Measurements from ENCODE around the gene ZMYND19.

ZMYND19 gene

GRCh38 chr9:137583957-137584356 is 6.4 kb downstream of the ZMYND19 start:
- H3K9me2 ChIP-seq (replicated peaks; ENCODE audit: control insufficient read depth, low read length), result no peaks in the 10 kb centered on the region
- H3K4me2 ChIP-seq (ENCODE audit: low read length), result no peak overlapping the region
- peaks cover 48% of the 10 kb centered on the region for H3K79me2 ChIP-seq (ENCODE audit: control insufficient read depth, low read length)
- H4K20me1 ChIP-seq (ENCODE audit: control insufficient read depth, insufficient read depth, low read depth, low read length), result peaks cover 3% of the 10 kb centered on the region; the same call in 1 of the 2 replicates
- H3F3A ChIP-seq (ENCODE audit: control insufficient read depth, insufficient read depth), result peaks cover 4% of the 10 kb centered on the region; the same call in 1 of the 2 replicates
- H3K27me3 ChIP-seq (ENCODE audit: control insufficient read depth, low read length), result no peaks in the 10 kb centered on the region
- H3K36me3 ChIP-seq (ENCODE audit: control insufficient read depth, low read length), result peaks cover 85% of the 10 kb centered on the region
- H3K4me1 ChIP-seq (ENCODE audit: control insufficient read depth, low read length), result peaks cover 8% of the 10 kb centered on the region
- H3K4me3 ChIP-seq (ENCODE audit: low read length), result no peak overlapping the region
- no peak overlapping the region for H3K27ac ChIP-seq (ENCODE audit: low read depth, low read length)
- TF ChIP-seq CTCF (IDR thresholded peaks at IDR 0.05; ENCODE audit: low read depth, low read length, poor library complexity, severe bottlenecking), result no peak
- TF ChIP-seq EZH2phosphoT487 (IDR thresholded peaks at IDR 0.05; ENCODE audit: borderline replicate concordance, low read length), result no peak
- no peaks in the 10 kb centered on the region for H3K9me3 ChIP-seq (ENCODE audit: control insufficient read depth, insufficient read depth, low read length)

GRCh38 chr9:137583347-137583746 is 7.0 kb downstream of the ZMYND19 start:
- Histone ChIP-seq H3K27ac (ENCODE audit: low read depth, low read length) (no peak overlapping the region), H3K79me2 (ENCODE audit: control insufficient read depth, low read length) (peaks cover 45% of the 10 kb centered on the region), H4K20me1 (ENCODE audit: control insufficient read depth, insufficient read depth, low read depth, low read length) (no peaks in the 10 kb centered on the region)

GRCh38 chr9:137582286-137582860 is 7.9 kb downstream of the ZMYND19 start:
- no peaks in the 10 kb centered on the region for H3K9me3 ChIP-seq (ENCODE audit: control insufficient read depth, insufficient read depth, low read length)
- H3K9me2 ChIP-seq (replicated peaks; ENCODE audit: control insufficient read depth, low read length), result no peaks in the 10 kb centered on the region
- H3K27ac ChIP-seq (ENCODE audit: low read depth, low read length), result no peak overlapping the region
- H3K4me1 ChIP-seq (ENCODE audit: control insufficient read depth, low read length), result peaks cover 7% of the 10 kb centered on the region
- H4K20me1 ChIP-seq (ENCODE audit: control insufficient read depth, insufficient read depth, low read depth, low read length), result no peaks in the 10 kb centered on the region
- no peak overlapping the region for H3K4me3 ChIP-seq (ENCODE audit: low read length)
- no peaks in the 10 kb centered on the region for H3K27me3 ChIP-seq (ENCODE audit: control insufficient read depth, low read length)
- H3K4me2 ChIP-seq (ENCODE audit: low read length), result no peak overlapping the region
- TF ChIP-seq CTCF (IDR thresholded peaks at IDR 0.05; ENCODE audit: low read depth, low read length, poor library complexity, severe bottlenecking), result peak; percentile 67
- no peak for TF ChIP-seq EZH2phosphoT487 (IDR thresholded peaks at IDR 0.05; ENCODE audit: borderline replicate concordance, low read length)
- peaks cover 78% of the 10 kb centered on the region for H3K36me3 ChIP-seq (ENCODE audit: control insufficient read depth, low read length)
- peaks cover 4% of the 10 kb centered on the region; the same call in 1 of the 2 replicates for H3F3A ChIP-seq (ENCODE audit: control insufficient read depth, insufficient read depth)
- peaks cover 45% of the 10 kb centered on the region for H3K79me2 ChIP-seq (ENCODE audit: control insufficient read depth, low read length)

More at GRCh38 chr9:137583347-137583746, 7.0 kb downstream of the ZMYND19 start:
- H3K36me3 ChIP-seq (ENCODE audit: control insufficient read depth, low read length), result peaks cover 82% of the 10 kb centered on the region
- no peaks in the 10 kb centered on the region for H3K9me3 ChIP-seq (ENCODE audit: control insufficient read depth, insufficient read depth, low read length)
- peaks cover 3% of the 10 kb centered on the region; the same call in 1 of the 2 replicates for H3K4me1 ChIP-seq (ENCODE audit: control insufficient read depth, low read length)
- TF ChIP-seq CTCF (IDR thresholded peaks at IDR 0.05; ENCODE audit: low read depth, low read length, poor library complexity, severe bottlenecking) (no peak), EZH2phosphoT487 (IDR thresholded peaks at IDR 0.05; ENCODE audit: borderline replicate concordance, low read length) (no peak)
- H3K9me2 ChIP-seq (replicated peaks; ENCODE audit: control insufficient read depth, low read length), result no peaks in the 10 kb centered on the region
- H3F3A ChIP-seq (ENCODE audit: control insufficient read depth, insufficient read depth), result peaks cover 4% of the 10 kb centered on the region; the same call in 1 of the 2 replicates
- no peaks in the 10 kb centered on the region for H3K27me3 ChIP-seq (ENCODE audit: control insufficient read depth, low read length)
- H3K4me3 ChIP-seq (ENCODE audit: low read length), result no peak overlapping the region
- no peak overlapping the region for H3K4me2 ChIP-seq (ENCODE audit: low read length)
